ENCODE results near the gene FCER1G. TPM values are rescaled to one million over a fixed set of nuclear protein-coding genes. Genes with fewer than 3 reads are reported as not detected.

The FCER1G gene
- total and polyA plus RNA-seq, 9 of the 15 experiments (the other 6 are each of a cell fraction or from before 2014, with no cell fraction given), result 0.15 to 0.69 (median 0.31) TPM; not detected in 2

DNA sequence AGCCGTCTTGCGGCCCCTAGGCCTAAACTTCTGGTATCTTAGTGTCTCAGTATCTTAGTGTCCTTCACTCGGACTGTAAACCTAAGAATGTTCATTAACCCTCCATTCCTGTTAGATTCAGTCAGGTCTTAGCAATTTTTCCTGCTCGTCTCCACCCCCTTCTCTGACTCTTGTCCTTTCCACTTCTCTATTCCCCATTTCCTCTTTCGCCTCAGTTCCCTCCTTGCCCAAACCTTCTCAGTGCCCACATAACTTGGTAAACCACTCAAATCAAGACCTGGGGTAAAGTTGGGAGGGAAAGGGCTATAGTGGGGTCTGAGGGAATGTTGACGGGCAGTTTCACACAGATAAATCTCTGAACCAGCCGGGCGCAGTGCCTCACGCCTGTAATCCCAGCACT lies 726 bp upstream of the FCER1G start:
- H3K4me2 ChIP-seq (ENCODE audit: insufficient read depth, low read length), result no peak overlapping the region
- H3K9me1 ChIP-seq (ENCODE audit: control insufficient read depth, insufficient read depth, low read length), result no peaks in the 10 kb centered on the region
- DNase-seq (ENCODE audit: extremely low read depth in 1 of 4, low spot score in 3 of 4) (no peak), ATAC-seq (no peak), FAIRE-seq (no peak)
- 0 out of 2 replicates have a peak, but pooled peaks cover 4% of the 10 kb centered on the region for H4K20me1 ChIP-seq (replicated peaks; ENCODE audit: control insufficient read depth, insufficient read depth, low read length)
- in situ Hi-C loops (cut with MboI), result no loop called here
- no peak overlapping the region for H3K9ac ChIP-seq (ENCODE audit: insufficient read depth in 1 of 2, low read depth in 2 of 2, low read length in 2 of 2)
- H2AFZ ChIP-seq (ENCODE audit: low read depth, low read length), result no peak overlapping the region
- H3K79me2 ChIP-seq (ENCODE audit: control insufficient read depth, insufficient read depth, low read length), result no peaks in the 10 kb centered on the region
- H3K27ac ChIP-seq (ENCODE audit: extremely low read depth, low read depth, low read length), result no peak overlapping the region
- ChIA-PET CTCF (ENCODE audit: low intra/inter-chr PET ratio) (no interaction called here), POLR2A (interaction anchor here (0.7 kb wide), 1 partner anchor 12 kb away, joined by 3 read pairs; no protein-coding TSS in a partner anchor)
- H3K4me1 ChIP-seq (replicated peaks in 1 of 2; ENCODE audit: control insufficient read depth in 2 of 2, insufficient read depth in 2 of 2, low read length in 2 of 2), result peaks cover 7 to 23% of the 10 kb centered on the region in 2 experiments; a peak in 4 of 5 replicates
- H3K9me3 ChIP-seq (replicated peaks; ENCODE audit: control insufficient read depth, insufficient read depth, low read depth, low read length), result no peaks in the 10 kb centered on the region
- H3K4me3 ChIP-seq, result no peak overlapping the region
- peaks cover 52% of the 10 kb centered on the region for H3K36me3 ChIP-seq (ENCODE audit: control insufficient read depth, insufficient read depth, low read length)
- BruUV-seq (replicated peaks), result no TSS peak
- TF ChIP-seq KLF16 (IDR thresholded peaks at IDR 0.05) (no peak), YBX1 (IDR thresholded peaks at IDR 0.05) (no peak), TRIM28 (IDR thresholded peaks at IDR 0.05) (no peak), FOSL1 (tag; conservative IDR thresholded peaks at IDR 0.05) (no peak), BDP1 (IDR thresholded peaks at IDR 0.05; ENCODE audit: insufficient read depth, insufficient read length) (no peak), TAF15 (IDR thresholded peaks at IDR 0.05; ENCODE audit: low read depth, low read length) (no peak), KDM1A (IDR thresholded peaks at IDR 0.05) (no peak), ZFP1 (CRISPR knock-in tag; IDR thresholded peaks at IDR 0.05) (no peak), TBL1XR1 (IDR thresholded peaks at IDR 0.05; ENCODE audit: low read length in 2 of 2) (no peak), NR2C2 (CRISPR knock-in tag; IDR thresholded peaks at IDR 0.05) (no peak), NR2C2 (tag; IDR thresholded peaks at IDR 0.05) (no peak), ZNF41 (CRISPR knock-in tag; conservative IDR thresholded peaks at IDR 0.05) (no peak), ETV6 (IDR thresholded peaks at IDR 0.05; ENCODE audit: borderline replicate concordance in 1 of 2, low read depth in 2 of 2, low read length in 1 of 2) (no peak), ETV6 (CRISPR knock-in tag; IDR thresholded peaks at IDR 0.05; ENCODE audit: borderline replicate concordance) (no peak), SRSF1 (IDR thresholded peaks at IDR 0.05; ENCODE audit: low read depth, low read length) (no peak), CHD4 (IDR thresholded peaks at IDR 0.05; ENCODE audit: insufficient read depth, insufficient replicate concordance, low read depth, low read length, poor library complexity, severe bottlenecking) (no peak), BACH1 (tag; IDR thresholded peaks at IDR 0.05) (no peak), RHOXF2B (CRISPR knock-in tag; conservative IDR thresholded peaks at IDR 0.05) (no peak)
- TF ChIP-seq, protein P1, sequence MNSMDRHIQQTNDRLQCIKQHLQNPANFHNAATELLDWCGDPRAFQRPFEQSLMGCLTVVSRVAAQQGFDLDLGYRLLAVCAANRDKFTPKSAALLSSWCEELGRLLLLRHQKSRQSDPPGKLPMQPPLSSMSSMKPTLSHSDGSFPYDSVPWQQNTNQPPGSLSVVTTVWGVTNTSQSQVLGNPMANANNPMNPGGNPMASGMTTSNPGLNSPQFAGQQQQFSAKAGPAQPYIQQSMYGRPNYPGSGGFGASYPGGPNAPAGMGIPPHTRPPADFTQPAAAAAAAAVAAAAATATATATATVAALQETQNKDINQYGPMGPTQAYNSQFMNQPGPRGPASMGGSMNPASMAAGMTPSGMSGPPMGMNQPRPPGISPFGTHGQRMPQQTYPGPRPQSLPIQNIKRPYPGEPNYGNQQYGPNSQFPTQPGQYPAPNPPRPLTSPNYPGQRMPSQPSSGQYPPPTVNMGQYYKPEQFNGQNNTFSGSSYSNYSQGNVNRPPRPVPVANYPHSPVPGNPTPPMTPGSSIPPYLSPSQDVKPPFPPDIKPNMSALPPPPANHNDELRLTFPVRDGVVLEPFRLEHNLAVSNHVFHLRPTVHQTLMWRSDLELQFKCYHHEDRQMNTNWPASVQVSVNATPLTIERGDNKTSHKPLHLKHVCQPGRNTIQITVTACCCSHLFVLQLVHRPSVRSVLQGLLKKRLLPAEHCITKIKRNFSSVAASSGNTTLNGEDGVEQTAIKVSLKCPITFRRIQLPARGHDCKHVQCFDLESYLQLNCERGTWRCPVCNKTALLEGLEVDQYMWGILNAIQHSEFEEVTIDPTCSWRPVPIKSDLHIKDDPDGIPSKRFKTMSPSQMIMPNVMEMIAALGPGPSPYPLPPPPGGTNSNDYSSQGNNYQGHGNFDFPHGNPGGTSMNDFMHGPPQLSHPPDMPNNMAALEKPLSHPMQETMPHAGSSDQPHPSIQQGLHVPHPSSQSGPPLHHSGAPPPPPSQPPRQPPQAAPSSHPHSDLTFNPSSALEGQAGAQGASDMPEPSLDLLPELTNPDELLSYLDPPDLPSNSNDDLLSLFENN (IDR thresholded peaks at IDR 0.05; ENCODE audit: low read depth in 2 of 2, low read length in 2 of 2), result no peak
- TF ChIP-seq, protein P2, sequence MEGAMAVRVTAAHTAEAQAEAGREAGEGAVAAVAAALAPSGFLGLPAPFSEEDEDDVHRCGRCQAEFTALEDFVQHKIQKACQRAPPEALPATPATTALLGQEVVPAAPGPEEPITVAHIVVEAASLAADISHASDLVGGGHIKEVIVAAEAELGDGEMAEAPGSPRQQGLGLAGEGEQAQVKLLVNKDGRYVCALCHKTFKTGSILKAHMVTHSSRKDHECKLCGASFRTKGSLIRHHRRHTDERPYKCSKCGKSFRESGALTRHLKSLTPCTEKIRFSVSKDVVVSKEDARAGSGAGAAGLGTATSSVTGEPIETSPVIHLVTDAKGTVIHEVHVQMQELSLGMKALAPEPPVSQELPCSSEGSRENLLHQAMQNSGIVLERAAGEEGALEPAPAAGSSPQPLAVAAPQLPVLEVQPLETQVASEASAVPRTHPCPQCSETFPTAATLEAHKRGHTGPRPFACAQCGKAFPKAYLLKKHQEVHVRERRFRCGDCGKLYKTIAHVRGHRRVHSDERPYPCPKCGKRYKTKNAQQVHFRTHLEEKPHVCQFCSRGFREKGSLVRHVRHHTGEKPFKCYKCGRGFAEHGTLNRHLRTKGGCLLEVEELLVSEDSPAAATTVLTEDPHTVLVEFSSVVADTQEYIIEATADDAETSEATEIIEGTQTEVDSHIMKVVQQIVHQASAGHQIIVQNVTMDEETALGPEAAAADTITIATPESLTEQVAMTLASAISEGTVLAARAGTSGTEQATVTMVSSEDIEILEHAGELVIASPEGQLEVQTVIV (CRISPR knock-in tag; IDR thresholded peaks at IDR 0.05; ENCODE audit: borderline replicate concordance), result no peak
- intact Hi-C loops (cut with micrococcal nuclease), result no loop called here
- WGBS (ENCODE audit: insufficient coverage, low coverage, missing lambda C conversion rate), result 91% methylated on average over 9 of the region's 9 CpGs
- H3K27me3 ChIP-seq (ENCODE audit: control insufficient read depth in 2 of 2, insufficient read depth in 2 of 2, low read length in 2 of 2), result no peaks in the 10 kb centered on the region
